GM12874 (cell line): Measurements from ENCODE around the gene HS2ST1.

Experiments used
- TF ChIP-seq, protein P1 (sequence below): IDR thresholded peaks from 2 replicates; pipeline ENCODE4 v1.5.1; 2011; ENCODE audit warnings: low read depth, mild to moderate bottlenecking, control low read depth, low read length, moderate library complexity; ENCODE audit not compliant: insufficient read depth

HS2ST1 gene

DNA sequence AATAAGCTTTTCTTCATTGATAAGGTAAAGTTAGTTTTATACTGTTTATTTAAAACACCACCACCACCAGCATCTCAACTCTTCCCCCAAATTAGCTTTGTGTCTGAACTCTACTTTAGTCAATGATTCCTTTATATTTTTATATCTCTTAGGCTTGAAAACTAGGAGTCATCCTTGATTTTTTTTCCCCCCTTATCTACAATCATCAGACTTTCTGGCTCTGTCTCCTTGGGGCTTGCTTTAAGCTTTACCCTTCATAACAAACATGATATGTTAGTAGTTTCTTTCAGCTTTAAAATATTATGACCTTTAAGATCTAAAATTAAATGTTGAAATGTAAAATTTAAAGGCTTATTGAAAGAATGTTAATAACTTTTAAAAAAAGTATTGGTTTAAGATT, 28.3 kb downstream of the HS2ST1 start:
- TF ChIP-seq, protein P1, sequence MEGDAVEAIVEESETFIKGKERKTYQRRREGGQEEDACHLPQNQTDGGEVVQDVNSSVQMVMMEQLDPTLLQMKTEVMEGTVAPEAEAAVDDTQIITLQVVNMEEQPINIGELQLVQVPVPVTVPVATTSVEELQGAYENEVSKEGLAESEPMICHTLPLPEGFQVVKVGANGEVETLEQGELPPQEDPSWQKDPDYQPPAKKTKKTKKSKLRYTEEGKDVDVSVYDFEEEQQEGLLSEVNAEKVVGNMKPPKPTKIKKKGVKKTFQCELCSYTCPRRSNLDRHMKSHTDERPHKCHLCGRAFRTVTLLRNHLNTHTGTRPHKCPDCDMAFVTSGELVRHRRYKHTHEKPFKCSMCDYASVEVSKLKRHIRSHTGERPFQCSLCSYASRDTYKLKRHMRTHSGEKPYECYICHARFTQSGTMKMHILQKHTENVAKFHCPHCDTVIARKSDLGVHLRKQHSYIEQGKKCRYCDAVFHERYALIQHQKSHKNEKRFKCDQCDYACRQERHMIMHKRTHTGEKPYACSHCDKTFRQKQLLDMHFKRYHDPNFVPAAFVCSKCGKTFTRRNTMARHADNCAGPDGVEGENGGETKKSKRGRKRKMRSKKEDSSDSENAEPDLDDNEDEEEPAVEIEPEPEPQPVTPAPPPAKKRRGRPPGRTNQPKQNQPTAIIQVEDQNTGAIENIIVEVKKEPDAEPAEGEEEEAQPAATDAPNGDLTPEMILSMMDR: no peak

DNA sequence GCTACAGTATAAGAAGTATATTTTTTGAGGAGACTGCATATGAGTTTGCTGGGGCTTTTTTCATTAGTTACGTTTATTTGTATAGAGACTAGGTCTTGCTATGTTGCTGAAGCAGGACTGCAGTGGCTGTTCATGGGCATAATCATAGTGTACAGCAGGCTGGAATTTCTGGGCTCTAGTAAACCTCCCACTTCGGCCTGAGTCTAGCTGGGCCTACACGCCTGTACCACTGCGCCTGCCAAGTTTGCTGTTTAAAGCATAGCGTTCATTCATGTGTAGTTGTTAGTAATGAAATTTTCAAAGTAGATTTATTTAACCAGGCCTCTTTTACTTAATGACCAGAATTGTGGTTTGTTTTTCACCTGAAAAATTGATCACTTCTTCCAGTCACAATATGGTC, 33.8 kb downstream of the HS2ST1 start:
- TF ChIP-seq, protein P1: no peak

DNA sequence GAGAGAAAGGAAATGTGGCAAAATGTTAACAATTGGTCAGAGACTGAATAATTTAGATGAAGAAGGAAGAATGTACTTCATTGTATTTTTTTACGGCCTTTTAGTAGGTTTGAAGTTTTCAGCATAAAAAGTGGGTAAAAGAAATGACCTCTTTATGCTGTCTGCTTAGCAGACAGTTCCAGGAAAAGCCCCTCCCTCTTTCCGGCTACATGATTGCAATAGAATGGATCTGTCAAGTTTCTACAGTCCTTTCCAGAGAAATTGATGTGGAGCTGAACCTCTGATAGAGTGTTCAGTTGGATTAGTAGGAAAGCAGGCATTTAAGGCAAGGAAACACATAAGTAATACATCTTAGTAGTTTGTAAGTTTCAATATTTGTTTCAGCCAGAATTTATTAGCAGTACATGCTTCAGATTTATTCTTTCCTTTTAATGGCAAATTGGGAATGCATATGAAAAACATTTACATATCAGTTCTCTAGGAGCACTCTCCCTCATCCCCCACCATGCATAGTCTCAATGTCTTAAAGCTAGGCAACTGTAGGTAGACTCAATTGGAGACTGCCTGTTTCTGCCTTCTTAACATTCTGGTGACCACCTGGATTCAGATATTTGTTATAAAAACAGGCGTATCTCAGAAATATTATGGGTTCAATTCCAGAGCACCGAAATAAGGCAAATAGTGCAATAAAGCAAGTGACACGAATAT, 36.4 kb downstream of the HS2ST1 start:
- TF ChIP-seq, protein P1: no peak

DNA sequence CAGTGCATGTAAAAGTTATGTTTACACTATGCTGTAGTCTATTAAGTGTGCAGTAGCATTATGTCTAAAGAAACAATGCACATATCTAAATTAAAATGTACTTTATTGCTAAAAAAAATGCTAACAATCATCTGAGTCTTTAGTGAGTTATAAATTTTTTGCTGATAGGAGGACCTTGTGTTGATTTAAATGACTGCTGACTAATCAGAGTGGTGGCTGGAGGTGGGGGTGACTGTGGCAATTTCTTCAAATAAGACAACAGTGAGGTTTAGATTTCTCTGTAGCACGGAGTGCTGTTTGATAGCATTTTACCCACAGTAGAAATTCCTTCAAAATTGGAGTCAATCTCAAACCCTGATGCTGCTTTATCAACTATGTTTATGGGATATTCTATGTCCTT, 37.0 kb downstream of the HS2ST1 start:
- TF ChIP-seq, protein P1: no peak

DNA sequence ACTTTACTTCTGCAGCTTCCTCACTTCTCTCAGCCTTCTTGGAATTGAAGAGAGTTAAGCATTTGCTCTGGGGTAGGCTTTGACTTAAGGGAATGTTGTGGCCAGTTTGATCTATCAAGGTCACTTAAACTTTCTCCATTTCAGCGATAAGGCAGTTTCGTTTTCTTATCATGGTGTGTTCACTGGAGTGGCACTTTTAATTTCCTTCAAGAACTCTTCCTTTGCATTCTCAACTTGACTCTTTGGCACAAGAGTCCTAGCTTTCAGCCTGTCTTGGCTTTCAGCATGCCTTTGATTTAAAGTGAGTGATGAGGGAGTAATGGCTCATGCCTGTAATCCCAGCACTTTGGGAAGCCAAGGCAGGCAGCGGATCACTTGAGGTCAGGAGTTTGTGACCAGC, 38.7 kb downstream of the HS2ST1 start:
- TF ChIP-seq, protein P1: no peak

DNA sequence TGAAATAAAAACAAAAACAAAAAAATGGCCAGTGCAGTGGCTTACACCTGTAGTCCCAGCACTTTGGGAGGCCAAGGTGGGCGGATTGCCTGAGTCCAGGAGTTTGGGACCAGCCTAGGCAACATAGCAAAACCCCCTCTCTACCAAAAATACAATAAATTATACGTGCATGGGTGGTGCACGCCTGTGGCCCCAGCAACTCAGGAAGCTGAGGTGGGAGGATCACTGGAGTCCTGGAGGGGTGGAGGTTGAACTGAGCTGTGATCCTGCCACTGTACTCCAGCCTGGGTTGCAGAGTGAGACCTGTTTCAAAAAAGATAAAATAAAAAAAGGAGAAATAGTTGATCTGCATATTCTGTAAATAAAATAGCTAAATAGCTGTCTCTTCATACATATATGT, 41.2 kb downstream of the HS2ST1 start:
- TF ChIP-seq, protein P1: no peak

DNA sequence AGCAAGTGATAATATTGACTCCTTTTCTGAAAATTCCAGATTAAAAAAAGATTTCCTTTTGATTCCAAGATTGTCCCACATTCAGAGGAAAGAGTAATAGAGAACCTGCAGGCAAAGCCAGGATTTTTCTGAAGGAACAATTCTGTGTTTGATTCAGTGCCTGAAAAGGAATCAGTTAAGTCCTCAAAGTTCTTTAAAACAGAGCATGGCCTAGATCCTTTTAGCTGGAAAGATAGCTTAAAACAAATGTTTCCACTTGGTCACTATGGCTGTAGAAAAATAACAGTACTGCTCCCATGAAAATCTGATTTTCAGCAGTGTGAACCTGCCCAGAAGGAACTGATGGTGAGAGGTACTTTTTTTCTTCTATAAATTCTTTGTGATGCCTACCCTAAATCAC, 41.8 kb downstream of the HS2ST1 start:
- TF ChIP-seq, protein P1: no peak
